ENCODE data around the gene NUP43. TPM values are rescaled to one million over a fixed set of nuclear protein-coding genes. Genes with fewer than 3 reads are reported as not detected.

Gene NUP43
- total RNA-seq, 1 donor from 2014 or later: 39.7 TPM

DNA sequence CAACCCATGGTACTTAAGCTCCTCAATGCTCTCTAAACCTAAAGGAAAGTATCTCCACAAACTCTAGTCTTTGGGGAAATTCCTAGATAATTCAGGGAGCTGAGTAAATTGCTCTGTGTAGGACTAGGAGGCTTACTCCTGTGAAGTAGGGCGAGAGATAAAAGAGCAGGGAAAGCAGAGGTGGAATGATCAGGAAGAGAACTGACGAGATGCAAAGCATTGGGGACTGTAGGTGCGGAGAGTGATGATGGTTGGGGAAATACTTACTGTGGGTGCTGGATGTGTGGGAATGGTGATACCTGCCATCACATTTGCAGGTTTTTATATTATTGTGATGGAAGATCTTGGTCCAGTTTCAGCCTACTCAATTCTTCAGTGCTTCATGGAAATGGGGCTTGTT is 26.8 kb downstream of the NUP43 start:
- H3K36me3 Mint-ChIP-seq (ENCODE audit: low read depth, unreplicated experiment): no peaks in the 10 kb centered on the region
- no peaks in the 10 kb centered on the region for H3K9me3 ChIP-seq (ENCODE audit: insufficient read depth, low read depth, low read length)
- no peaks in the 10 kb centered on the region for H3K27me3 ChIP-seq (ENCODE audit: insufficient read depth, low read length)
- H3K27me3 Mint-ChIP-seq (ENCODE audit: low read depth, unreplicated experiment): no peaks in the 10 kb centered on the region
- no peak overlapping the region for H3K9ac ChIP-seq (ENCODE audit: low read length)
- FAIRE-seq (no peak), DNase-seq (ENCODE audit: low read depth) (no peak)
- no peaks in the 10 kb centered on the region for H3K9me3 Mint-ChIP-seq (ENCODE audit: unreplicated experiment)
- no peak overlapping the region for H3K4me3 Mint-ChIP-seq (ENCODE audit: unreplicated experiment)
- no peak overlapping the region for H3K4me3 ChIP-seq (ENCODE audit: insufficient read depth, low read depth, low read length)
- peaks cover 40% of the 10 kb centered on the region for H3K79me2 ChIP-seq (ENCODE audit: insufficient read depth, low read length)
- H3K4me1 ChIP-seq (ENCODE audit: insufficient read depth, low read length): peaks cover 8% of the 10 kb centered on the region
- H3K27ac ChIP-seq (ENCODE audit: low read depth, low read length): no peak overlapping the region
- peaks cover 16% of the 10 kb centered on the region for H4K20me1 ChIP-seq (ENCODE audit: insufficient read depth, low read length)
- no peak overlapping the region for H2AFZ ChIP-seq (ENCODE audit: low read depth, low read length)
- TF ChIP-seq EZH2 (IDR thresholded peaks at IDR 0.05; ENCODE audit: insufficient read depth, low read length): no peak
- TF ChIP-seq, protein P1, sequence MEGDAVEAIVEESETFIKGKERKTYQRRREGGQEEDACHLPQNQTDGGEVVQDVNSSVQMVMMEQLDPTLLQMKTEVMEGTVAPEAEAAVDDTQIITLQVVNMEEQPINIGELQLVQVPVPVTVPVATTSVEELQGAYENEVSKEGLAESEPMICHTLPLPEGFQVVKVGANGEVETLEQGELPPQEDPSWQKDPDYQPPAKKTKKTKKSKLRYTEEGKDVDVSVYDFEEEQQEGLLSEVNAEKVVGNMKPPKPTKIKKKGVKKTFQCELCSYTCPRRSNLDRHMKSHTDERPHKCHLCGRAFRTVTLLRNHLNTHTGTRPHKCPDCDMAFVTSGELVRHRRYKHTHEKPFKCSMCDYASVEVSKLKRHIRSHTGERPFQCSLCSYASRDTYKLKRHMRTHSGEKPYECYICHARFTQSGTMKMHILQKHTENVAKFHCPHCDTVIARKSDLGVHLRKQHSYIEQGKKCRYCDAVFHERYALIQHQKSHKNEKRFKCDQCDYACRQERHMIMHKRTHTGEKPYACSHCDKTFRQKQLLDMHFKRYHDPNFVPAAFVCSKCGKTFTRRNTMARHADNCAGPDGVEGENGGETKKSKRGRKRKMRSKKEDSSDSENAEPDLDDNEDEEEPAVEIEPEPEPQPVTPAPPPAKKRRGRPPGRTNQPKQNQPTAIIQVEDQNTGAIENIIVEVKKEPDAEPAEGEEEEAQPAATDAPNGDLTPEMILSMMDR (IDR thresholded peaks at IDR 0.05; ENCODE audit: insufficient read depth, low read depth, low read length): no peak
- no peak overlapping the region for H3K27ac Mint-ChIP-seq (ENCODE audit: unreplicated experiment)
- H3K4me2 ChIP-seq (ENCODE audit: low read length): no peak overlapping the region
- no peaks in the 10 kb centered on the region for H3K36me3 ChIP-seq (ENCODE audit: insufficient read depth, low read length)
- H3K4me1 Mint-ChIP-seq (ENCODE audit: low read depth, unreplicated experiment): peaks cover 11% of the 10 kb centered on the region

DNA sequence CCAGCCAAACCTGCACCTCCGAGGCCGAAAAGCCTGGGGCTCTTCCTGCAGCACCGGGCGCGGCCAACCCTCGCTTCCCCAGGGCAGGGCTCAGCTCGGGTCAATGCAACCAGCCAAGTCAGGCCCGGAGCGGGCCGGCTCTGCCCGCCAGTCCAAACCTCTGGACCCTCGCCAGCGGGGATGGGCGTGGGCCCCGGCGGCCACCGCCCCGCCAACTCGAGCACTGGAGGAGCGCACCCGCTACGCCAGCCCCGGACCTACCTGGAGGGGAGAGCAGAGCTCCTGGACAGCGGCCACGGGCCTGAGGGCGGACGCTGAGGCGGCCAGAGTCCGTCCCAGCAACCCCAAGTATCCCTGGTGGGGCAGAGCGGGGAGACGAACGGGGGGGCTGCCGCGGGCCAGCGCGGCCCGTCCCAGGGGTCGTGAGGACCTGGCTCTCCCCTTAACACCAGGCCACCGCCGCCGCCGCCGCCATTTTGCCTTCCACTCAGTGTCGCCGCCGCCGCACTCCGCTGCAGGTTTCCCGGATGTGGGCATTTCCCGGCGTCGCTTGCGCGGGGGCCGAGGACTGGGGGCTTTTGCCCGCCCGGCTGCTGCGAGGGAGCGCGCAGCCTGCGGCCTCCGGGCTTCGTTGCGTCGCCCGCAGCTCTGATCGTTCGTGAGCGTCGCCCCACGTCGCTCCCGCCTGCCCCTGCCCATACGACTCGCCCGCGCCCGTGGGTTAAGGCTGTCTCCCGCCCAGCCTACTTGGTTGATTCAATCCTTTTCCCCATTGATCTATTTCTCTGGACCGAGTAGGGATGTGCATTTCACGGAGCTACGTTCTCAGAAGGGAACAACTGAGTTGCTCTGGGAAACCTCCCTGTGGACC is 28.5 kb downstream of the NUP43 start, which contains the start of gene LATS1:
TSS of gene LATS1 (minus strand) at position 514 of the 871 bp plus-strand sequence. CDS start 15,975 bp downstream, outside the sequence.
- Mint-ChIP-seq H3K27ac (ENCODE audit: unreplicated experiment) (peak within 1 kb of the TSS; percentile 95), H3K9me3 (ENCODE audit: unreplicated experiment) (no peaks in the 10 kb centered on the region), H3K27me3 (ENCODE audit: low read depth, unreplicated experiment) (no peaks in the 10 kb centered on the region), H3K4me3 (ENCODE audit: unreplicated experiment) (peak within 1 kb of the TSS; percentile 96), H3K4me1 (ENCODE audit: low read depth, unreplicated experiment) (peaks cover 11% of the 10 kb centered on the region), H3K36me3 (ENCODE audit: low read depth, unreplicated experiment) (no peaks in the 10 kb centered on the region)
- Histone ChIP-seq H3K4me2 (ENCODE audit: low read length) (peak within 1 kb of the TSS; percentile 93), H3K27me3 (ENCODE audit: insufficient read depth, low read length) (no peaks in the 10 kb centered on the region), H2AFZ (ENCODE audit: low read depth, low read length) (peak within 1 kb of the TSS; percentile 85), H3K4me3 (ENCODE audit: insufficient read depth, low read depth, low read length) (peak within 1 kb of the TSS; percentile 81), H3K9me3 (ENCODE audit: insufficient read depth, low read depth, low read length) (no peaks in the 10 kb centered on the region), H3K27ac (ENCODE audit: low read depth, low read length) (peak within 1 kb of the TSS; percentile 95), H3K9ac (ENCODE audit: low read length) (peak within 1 kb of the TSS; percentile 99), H3K79me2 (ENCODE audit: insufficient read depth, low read length) (peaks cover 56% of the 10 kb centered on the region), H3K4me1 (ENCODE audit: insufficient read depth, low read length) (peaks cover 8% of the 10 kb centered on the region), H3K36me3 (ENCODE audit: insufficient read depth, low read length) (no peaks in the 10 kb centered on the region), H4K20me1 (ENCODE audit: insufficient read depth, low read length) (peaks cover 24% of the 10 kb centered on the region)
- TF ChIP-seq EZH2 (IDR thresholded peaks at IDR 0.05; ENCODE audit: insufficient read depth, low read length): no peak
- TF ChIP-seq, protein P1 (IDR thresholded peaks at IDR 0.05; ENCODE audit: insufficient read depth, low read depth, low read length): no peak
- FAIRE-seq (no peak), DNase-seq (ENCODE audit: low read depth) (peak; percentile 70)

DNA sequence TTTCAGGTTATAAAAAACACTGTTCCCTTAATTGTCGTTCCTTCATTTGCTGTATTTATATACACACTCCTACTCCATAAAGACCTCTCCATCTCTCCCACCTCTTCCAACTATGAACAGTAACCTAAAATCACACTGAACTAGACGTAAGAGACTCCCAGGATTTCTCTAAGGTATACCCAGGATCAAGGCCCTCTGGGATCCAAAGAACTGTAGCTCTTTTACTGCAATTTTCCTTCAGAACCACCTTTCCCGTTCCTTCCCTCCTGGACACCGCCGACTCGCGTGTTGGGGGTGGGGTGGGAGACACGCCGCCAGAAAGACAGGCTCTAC is 29.1 kb downstream of the NUP43 start:
- Histone ChIP-seq H3K27ac (ENCODE audit: low read depth, low read length) (peak overlapping the region; percentile 95), H3K9me3 (ENCODE audit: insufficient read depth, low read depth, low read length) (no peaks in the 10 kb centered on the region), H4K20me1 (ENCODE audit: insufficient read depth, low read length) (peaks cover 28% of the 10 kb centered on the region), H3K4me3 (ENCODE audit: insufficient read depth, low read depth, low read length) (peak overlapping the region; percentile 81), H3K27me3 (ENCODE audit: insufficient read depth, low read length) (no peaks in the 10 kb centered on the region), H3K36me3 (ENCODE audit: insufficient read depth, low read length) (no peaks in the 10 kb centered on the region), H3K4me1 (ENCODE audit: insufficient read depth, low read length) (peaks cover 8% of the 10 kb centered on the region), H3K79me2 (ENCODE audit: insufficient read depth, low read length) (peaks cover 62% of the 10 kb centered on the region), H2AFZ (ENCODE audit: low read depth, low read length) (peak overlapping the region; percentile 85), H3K9ac (ENCODE audit: low read length) (peak overlapping the region; percentile 99), H3K4me2 (ENCODE audit: low read length) (peak overlapping the region; percentile 93)
- FAIRE-seq (no peak), DNase-seq (ENCODE audit: low read depth) (no peak)
- Mint-ChIP-seq H3K27ac (ENCODE audit: unreplicated experiment) (peak overlapping the region; percentile 81), H3K27me3 (ENCODE audit: low read depth, unreplicated experiment) (no peaks in the 10 kb centered on the region), H3K36me3 (ENCODE audit: low read depth, unreplicated experiment) (no peaks in the 10 kb centered on the region), H3K4me3 (ENCODE audit: unreplicated experiment) (peak overlapping the region; percentile 93), H3K4me1 (ENCODE audit: low read depth, unreplicated experiment) (peaks cover 11% of the 10 kb centered on the region), H3K9me3 (ENCODE audit: unreplicated experiment) (no peaks in the 10 kb centered on the region)
- TF ChIP-seq, protein P1 (IDR thresholded peaks at IDR 0.05; ENCODE audit: insufficient read depth, low read depth, low read length): no peak
- TF ChIP-seq EZH2 (IDR thresholded peaks at IDR 0.05; ENCODE audit: insufficient read depth, low read length): no peak

Data from astrocyte (in vitro differentiated cells and primary cell).